CD4-positive, alpha-beta memory T cell (primary cell): ENCODE data around the gene SPRR2D. TPM values are rescaled to one million over a fixed set of nuclear protein-coding genes. Genes with fewer than 3 reads are reported as not detected.
"Not testable (repeated sequence)": the region's sequence is repeated elsewhere in the genome, so short reads cannot be mapped to it uniquely, and the experiment has no call there.

Experiments
- CTCF ChIA-PET: fragments of 350-600 bp; sonication (Branson Sonifier 250); formaldehyde crosslinking; loops from one replicate; lab custom pipeline; 2021; ENCODE audit warnings: inconsistent platforms; ENCODE audit not compliant: partially characterized antibody; lab: Charles Lee
- POLR2A ChIA-PET: fragments of 350-600 bp; sonication (Branson Sonifier 250); formaldehyde crosslinking; loops from one replicate; lab custom pipeline; 2021; ENCODE audit not compliant: partially characterized antibody; lab: Charles Lee
- DNase-seq, 5 donors: peaks; one replicate each; pipeline versions ENCODE4 v3.0.0 to v3.0.0-alpha.2; 2020 to 2022; ENCODE audit warnings: mixed read lengths in 1 of 5
- H3K27ac ChIP-seq: one replicate; pipeline ENCODE4 v1.7.0; 2013; ENCODE audit warnings: low read depth, low read length
- H3K27me3 ChIP-seq: 2 replicates; pipeline ENCODE4 v1.7.0; 2013; ENCODE audit warnings: mild to moderate bottlenecking, low read length, moderate library complexity; ENCODE audit not compliant: insufficient read depth
- H3K36me3 ChIP-seq: 2 replicates; pipeline ENCODE4 v1.7.0; 2013; ENCODE audit warnings: mild to moderate bottlenecking, low read length, moderate library complexity; ENCODE audit not compliant: insufficient read depth
- H3K4me1 ChIP-seq: 2 replicates; pipeline ENCODE4 v1.7.0; 2013; ENCODE audit warnings: mild to moderate bottlenecking, low read length, moderate library complexity; ENCODE audit not compliant: insufficient read depth
- H3K4me3 ChIP-seq, 2 donors: one replicate each; pipeline ENCODE4 v1.7.0; 2013; ENCODE audit warnings: low read length in 2 of 2, mild to moderate bottlenecking in 1 of 2
- H3K9me3 ChIP-seq, 2 donors: one replicate each; pipeline ENCODE4 v1.7.0; 2013; ENCODE audit warnings: low read length in 2 of 2, control low read depth in 1 of 2; ENCODE audit not compliant: control insufficient read depth in 1 of 2
- H3K27ac Mint-ChIP-seq, 7 donors: one replicate each; pipeline ENCODE4 v1.8.0; 2020 to 2021; ENCODE audit warnings: mixed read lengths in 7 of 7, mild to moderate bottlenecking in 6 of 7, inconsistent platforms in 3 of 7, moderate library complexity in 3 of 7
- H3K27me3 Mint-ChIP-seq, 2 donors: one replicate each; pipeline ENCODE4 v1.8.0; 2020 to 2021; ENCODE audit warnings: mixed read lengths in 2 of 2
- H3K36me3 Mint-ChIP-seq, 2 donors: one replicate each; pipeline ENCODE4 v1.8.0; 2020 to 2021; ENCODE audit warnings: mixed read lengths in 2 of 2, inconsistent platforms in 1 of 2, mild to moderate bottlenecking in 1 of 2
- H3K4me1 Mint-ChIP-seq, 4 donors: one replicate each; pipeline ENCODE4 v1.8.0; 2020 to 2021; ENCODE audit warnings: mixed read lengths in 4 of 4, mild to moderate bottlenecking in 1 of 4
- H3K4me3 Mint-ChIP-seq, 8 donors: one replicate each; pipeline ENCODE4 v1.8.0; 2020 to 2021; ENCODE audit warnings: mixed read lengths in 8 of 8, mild to moderate bottlenecking in 7 of 8, moderate library complexity in 6 of 8, inconsistent platforms in 3 of 8
- H3K9me3 Mint-ChIP-seq, 8 donors: one replicate each; pipeline ENCODE4 v1.8.0; 2020 to 2021; ENCODE audit warnings: mixed read lengths in 8 of 8, mild to moderate bottlenecking in 5 of 8, inconsistent platforms in 3 of 8, moderate library complexity in 1 of 8
- intact Hi-C: fragments of 100-400 bp; cut with micrococcal nuclease; formaldehyde crosslinking; loops from one replicate; pipeline ENCODE4 v1.15.1; 2023
- polyA plus RNA-seq, 2 donors: library from polyadenylated mRNA; unstranded; fragments of 300-500 nt; fragmentation: Illumina TruSeq; gene quantifications; one replicate each; pipeline ENCODE4 v1.2.3, GENCODE V29; 2021
- total RNA-seq, 2 experiments: library from RNA; stranded (reverse); gene quantifications; one replicate each; pipeline ENCODE4 v1.2.3, GENCODE V29; 2021

Gene SPRR2D
- total and polyA plus RNA-seq, 4 experiments from 2014 or later, result not detected

GRCh38 chr1:153058826-153059784 is 18.2 kb upstream of the SPRR2D start:
- no peaks in the 10 kb centered on the region for H3K4me1 ChIP-seq
- ChIA-PET POLR2A (no interaction called here), CTCF (no interaction called here)
- no peaks in the 10 kb centered on the region for H3K9me3 ChIP-seq
- no peak overlapping the region for H3K4me3 ChIP-seq
- Mint-ChIP-seq H3K4me1 (no peaks in the 10 kb centered on the region), H3K4me3 (no peak overlapping the region), H3K27me3 (peaks cover 9 to 16% of the 10 kb centered on the region in 2 donors), H3K36me3 (no peaks in the 10 kb centered on the region), H3K27ac (no peak overlapping the region), H3K9me3 (no peaks in the 10 kb centered on the region)
- intact Hi-C loops, result no loop called here
- H3K27me3 ChIP-seq, result no peaks in the 10 kb centered on the region
- no peak overlapping the region for H3K27ac ChIP-seq
- no peaks in the 10 kb centered on the region for H3K36me3 ChIP-seq
- DNase-seq, result no peak

GRCh38 chr1:153058154-153058553 is 17.2 kb upstream of the SPRR2D start:
- Histone ChIP-seq H3K4me3 (no peak overlapping the region), H3K27me3 (peaks cover 4% of the 10 kb centered on the region), H3K36me3 (no peaks in the 10 kb centered on the region), H3K4me1 (no peaks in the 10 kb centered on the region), H3K9me3 (no peaks in the 10 kb centered on the region), H3K27ac (no peak overlapping the region)
- ChIA-PET CTCF (no interaction called here), POLR2A (no interaction called here)
- Mint-ChIP-seq H3K27ac (no peak overlapping the region), H3K9me3 (no peaks in the 10 kb centered on the region), H3K36me3 (no peaks in the 10 kb centered on the region), H3K27me3 (peaks cover 9 to 16% of the 10 kb centered on the region in 2 donors), H3K4me1 (no peaks in the 10 kb centered on the region), H3K4me3 (no peak overlapping the region)
- no peak for DNase-seq
- intact Hi-C loops, result no loop called here

- H3K27ac Mint-ChIP-seq, result no peak within 1 kb of the TSS
- ChIA-PET CTCF (no interaction called here), POLR2A (no interaction called here)
- H3K36me3 Mint-ChIP-seq, result no peaks in the 10 kb centered on the region
- peaks cover 0 to 4% (median 0%) of the 10 kb centered on the region in 8 donors for H3K9me3 Mint-ChIP-seq
- no peaks in the 10 kb centered on the region for H3K4me1 Mint-ChIP-seq
- Histone ChIP-seq H3K27me3 (peaks cover 4% of the 10 kb centered on the region), H3K9me3 (no peaks in the 10 kb centered on the region), H3K4me3 (no peak within 1 kb of the TSS), H3K27ac (no peak within 1 kb of the TSS), H3K4me1 (no peaks in the 10 kb centered on the region), H3K36me3 (no peaks in the 10 kb centered on the region)
- DNase-seq, result no peak
- intact Hi-C loops, result no loop called here
- peaks cover 8 to 17% of the 10 kb centered on the region in 2 donors for H3K27me3 Mint-ChIP-seq
- no peak within 1 kb of the TSS for H3K4me3 Mint-ChIP-seq
Observed at GRCh38 chr1:153057375-153057774, 16.5 kb upstream of the SPRR2D start, which contains the start of gene SPRR2A. Gene SPRR2A, minus strand, starts transcription at chr1:153057512. Its CDS starts 777 bp downstream, at chr1:153056735.

GRCh38 chr1:153056111-153056510 is 15.2 kb upstream of the SPRR2D start:
- DNase-seq, H3K36me3 ChIP-seq, POLR2A ChIA-PET, H3K9me3 ChIP-seq, H3K27ac Mint-ChIP-seq, H3K4me1 Mint-ChIP-seq, H3K4me3 ChIP-seq, CTCF ChIA-PET, H3K27me3 ChIP-seq, H3K4me3 Mint-ChIP-seq, H3K4me1 ChIP-seq, H3K9me3 Mint-ChIP-seq, intact Hi-C loops, H3K27ac ChIP-seq, H3K36me3 Mint-ChIP-seq: not testable (repeated sequence)
- H3K27me3 Mint-ChIP-seq, result peaks cover 17 to 19% of the 10 kb centered on the region in 2 donors

GRCh38 chr1:153049211-153049610 is 8.3 kb upstream of the SPRR2D start:
- Histone ChIP-seq H3K36me3 (no peaks in the 10 kb centered on the region), H3K27me3 (peaks cover 4% of the 10 kb centered on the region), H3K9me3 (no peaks in the 10 kb centered on the region), H3K4me1 (no peaks in the 10 kb centered on the region), H3K4me3 (no peak overlapping the region), H3K27ac (no peak overlapping the region)
- H3K4me1 Mint-ChIP-seq, result no peaks in the 10 kb centered on the region
- H3K36me3 Mint-ChIP-seq, result no peaks in the 10 kb centered on the region
- intact Hi-C loops, result no loop called here
- H3K27ac Mint-ChIP-seq, result no peak overlapping the region
- H3K27me3 Mint-ChIP-seq, result peaks cover 12 to 30% of the 10 kb centered on the region in 2 donors
- ChIA-PET CTCF (no interaction called here), POLR2A (no interaction called here)
- DNase-seq, result no peak
- peaks cover 0 to 7% (median 0%) of the 10 kb centered on the region in 8 donors for H3K9me3 Mint-ChIP-seq
- no peak overlapping the region for H3K4me3 Mint-ChIP-seq

GRCh38 chr1:153035211-153035610 is 5.7 kb downstream of the SPRR2D start:
- H3K4me1 ChIP-seq, result no peaks in the 10 kb centered on the region
- ChIA-PET CTCF (no interaction called here), POLR2A (no interaction called here)
- H3K9me3 ChIP-seq, result no peaks in the 10 kb centered on the region
- Mint-ChIP-seq H3K36me3 (no peaks in the 10 kb centered on the region), H3K4me1 (no peaks in the 10 kb centered on the region), H3K4me3 (no peak overlapping the region), H3K27me3 (peaks cover 5 to 11% of the 10 kb centered on the region in 2 donors), H3K9me3 (peaks cover 0 to 3% (median 0%) of the 10 kb centered on the region in 8 donors), H3K27ac (no peak overlapping the region)
- no peak overlapping the region for H3K4me3 ChIP-seq
- no peaks in the 10 kb centered on the region for H3K36me3 ChIP-seq
- H3K27ac ChIP-seq, result no peak overlapping the region
- no peaks in the 10 kb centered on the region for H3K27me3 ChIP-seq
- DNase-seq, result no peak
- intact Hi-C loops, result no loop called here

GRCh38 chr1:153032677-153033308 is 8.1 kb downstream of the SPRR2D start:
- Histone ChIP-seq H3K27me3 (no peaks in the 10 kb centered on the region), H3K4me3 (no peak overlapping the region), H3K36me3 (no peaks in the 10 kb centered on the region), H3K9me3 (no peaks in the 10 kb centered on the region), H3K4me1 (no peaks in the 10 kb centered on the region), H3K27ac (no peak overlapping the region)
- Mint-ChIP-seq H3K9me3 (peaks cover 0 to 3% (median 0%) of the 10 kb centered on the region in 8 donors), H3K27ac (no peak overlapping the region), H3K36me3 (no peaks in the 10 kb centered on the region), H3K4me3 (no peak overlapping the region), H3K27me3 (peaks cover 1 to 6% of the 10 kb centered on the region in 2 donors), H3K4me1 (no peaks in the 10 kb centered on the region)
- ChIA-PET POLR2A (no interaction called here), CTCF (no interaction called here)
- intact Hi-C loops, result no loop called here
- DNase-seq, result no peak
